Activated T-helper 1 cell treated with anti-CD3 and anti-CD28 coated beads, Interleukin-2, amount 50 U/mL, for 16 hours (primary cell): Measurements from ENCODE around the gene EYA4.

Experiments
- DNase-seq, 2 donors: peaks; one replicate each; pipeline ENCODE4 v3.0.0-alpha.2; 2020; ENCODE audit warnings: low read depth in 1 of 2, low spot score in 1 of 2

Gene EYA4

GRCh38 chr6:133567636-133568035, 326.5 kb downstream of the EYA4 start:
- no peak for DNase-seq

GRCh38 chr6:133568970-133569889, 328.1 kb downstream of the EYA4 start:
- no peak for DNase-seq

- DNase-seq: no peak
Observed at GRCh38 chr6:133571681-133572080, 330.5 kb downstream of the EYA4 start.

GRCh38 chr6:133577851-133578250, 336.7 kb downstream of the EYA4 start:
- DNase-seq: no peak
